ENCODE measurements around the gene FCAR. TPM values are rescaled to one million over a fixed set of nuclear protein-coding genes. Genes with fewer than 3 reads are reported as not detected.

FCAR gene
- total and polyA plus RNA-seq, 12 donors = 0.19 to 1.8 (median 0.67) TPM; not detected in 4

- intact Hi-C loops (cut with DNase I) = no loop called here
- 67 to 72% methylated on average over 3 of the region's 3 CpGs for WGBS, 2 donors
- no peak for DNase-seq
- peaks cover 0 to 31% (median 0%) of the 10 kb centered on the region in 9 donors for H3K4me1 ChIP-seq
- peaks cover 0 to 4% (median 0%) of the 10 kb centered on the region in 11 donors for H3K9me3 ChIP-seq
- H3K4me3 ChIP-seq = no peak overlapping the region
- peaks cover 0 to 11% (median 2%) of the 10 kb centered on the region in 7 donors for H3K27me3 ChIP-seq
- ATAC-seq = no peak
- H3K27ac ChIP-seq = peak overlapping the region in 1 of 10 donors; percentile 14
- no peaks in the 10 kb centered on the region for H3K36me3 ChIP-seq
- TF ChIP-seq, protein P1, sequence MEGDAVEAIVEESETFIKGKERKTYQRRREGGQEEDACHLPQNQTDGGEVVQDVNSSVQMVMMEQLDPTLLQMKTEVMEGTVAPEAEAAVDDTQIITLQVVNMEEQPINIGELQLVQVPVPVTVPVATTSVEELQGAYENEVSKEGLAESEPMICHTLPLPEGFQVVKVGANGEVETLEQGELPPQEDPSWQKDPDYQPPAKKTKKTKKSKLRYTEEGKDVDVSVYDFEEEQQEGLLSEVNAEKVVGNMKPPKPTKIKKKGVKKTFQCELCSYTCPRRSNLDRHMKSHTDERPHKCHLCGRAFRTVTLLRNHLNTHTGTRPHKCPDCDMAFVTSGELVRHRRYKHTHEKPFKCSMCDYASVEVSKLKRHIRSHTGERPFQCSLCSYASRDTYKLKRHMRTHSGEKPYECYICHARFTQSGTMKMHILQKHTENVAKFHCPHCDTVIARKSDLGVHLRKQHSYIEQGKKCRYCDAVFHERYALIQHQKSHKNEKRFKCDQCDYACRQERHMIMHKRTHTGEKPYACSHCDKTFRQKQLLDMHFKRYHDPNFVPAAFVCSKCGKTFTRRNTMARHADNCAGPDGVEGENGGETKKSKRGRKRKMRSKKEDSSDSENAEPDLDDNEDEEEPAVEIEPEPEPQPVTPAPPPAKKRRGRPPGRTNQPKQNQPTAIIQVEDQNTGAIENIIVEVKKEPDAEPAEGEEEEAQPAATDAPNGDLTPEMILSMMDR (IDR thresholded peaks at IDR 0.05) = no peak
These were observed 2.3 kb upstream of the FCAR start for GRCh38 chr19:54871696-54872095.

GRCh38 chr19:54875506-54875905 is 1.5 kb downstream of the FCAR start:
- ATAC-seq (peak in 4 of 8 donors; percentile 20 to 46 (median 26)), DNase-seq (no peak)
- WGBS, 2 donors = 46 to 62% methylated on average over 2 of the region's 2 CpGs
- Histone ChIP-seq H3K4me3 (peak overlapping the region in 1 of 10 donors; percentile 36), H3K9me3 (peaks cover 0 to under 1% (median 0%) of the 10 kb centered on the region in 11 donors), H3K27ac (peak overlapping the region in 1 of 10 donors; percentile 88), H3K36me3 (no peaks in the 10 kb centered on the region), H3K4me1 (peaks cover 0 to 38% (median 0%) of the 10 kb centered on the region in 9 donors), H3K27me3 (peaks cover 0 to 17% (median 4%) of the 10 kb centered on the region in 7 donors)
- intact Hi-C loops (cut with DNase I) = no loop called here
- TF ChIP-seq, protein P1 (IDR thresholded peaks at IDR 0.05) = no peak

DNA sequence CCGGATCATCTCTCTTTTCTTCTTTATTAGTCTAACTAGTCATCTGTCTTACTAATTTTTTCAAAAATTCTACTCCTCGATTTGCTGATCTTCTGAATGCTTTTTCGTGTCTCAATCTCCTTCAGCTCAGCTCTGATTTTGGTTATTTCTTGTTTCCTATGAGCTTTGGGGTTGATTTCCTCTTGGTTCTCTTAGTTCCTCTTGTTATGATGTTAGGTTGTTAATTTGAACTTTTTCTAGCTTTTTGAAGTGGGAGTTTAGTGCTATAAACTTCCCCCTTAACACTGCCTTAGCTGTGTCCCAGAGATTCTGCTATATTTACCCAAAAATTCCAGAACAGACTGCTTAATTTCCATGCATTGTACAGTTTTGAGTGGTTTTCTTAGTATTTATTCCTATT is 3.4 kb downstream of the FCAR start:
- WGBS, 2 donors = 58 to 64% methylated on average over 3 of the region's 3 CpGs
- H3K27me3 ChIP-seq = peaks cover 0 to 37% (median 14%) of the 10 kb centered on the region in 7 donors

DNA sequence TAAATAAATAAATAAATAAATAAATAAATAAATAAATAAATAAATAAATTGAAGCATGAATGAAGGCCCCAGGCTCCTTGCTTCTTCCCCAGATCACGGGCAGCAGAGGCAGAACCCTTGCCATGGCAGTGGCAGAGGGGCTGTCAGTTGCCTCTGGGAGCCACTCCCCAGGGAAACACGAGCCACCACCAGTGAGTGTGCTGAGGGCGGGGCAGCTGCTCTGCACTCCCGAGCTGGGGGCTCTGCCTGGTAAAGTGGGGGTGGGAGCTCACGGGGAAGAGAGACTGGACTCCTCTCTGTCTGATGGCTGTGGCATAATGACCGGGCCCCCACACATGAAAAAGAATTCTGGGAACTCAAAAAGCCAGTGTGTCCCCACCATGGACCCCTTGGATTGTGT is 7.8 kb downstream of the FCAR start:
- TF ChIP-seq, protein P1 (IDR thresholded peaks at IDR 0.05) = no peak
- Histone ChIP-seq H3K4me1 (peaks cover 0 to 9% (median 0%) of the 10 kb centered on the region in 9 donors), H3K9me3 (no peaks in the 10 kb centered on the region), H3K27me3 (peaks cover 0 to 53% (median 28%) of the 10 kb centered on the region in 7 donors), H3K36me3 (no peaks in the 10 kb centered on the region), H3K4me3 (no peak overlapping the region), H3K27ac (no peak overlapping the region)
- DNase-seq = no peak
- ATAC-seq = no peak
- 53 to 64% methylated on average over 6 of the region's 6 CpGs for WGBS, 2 donors
- intact Hi-C loops (cut with DNase I) = no loop called here

More for the DNA sequence above, 3.4 kb downstream of the FCAR start:
- TF ChIP-seq, protein P1 (IDR thresholded peaks at IDR 0.05) = no peak
- H3K36me3 ChIP-seq = no peaks in the 10 kb centered on the region
- no peak for DNase-seq
- no peak for ATAC-seq
- H3K9me3 ChIP-seq = no peaks in the 10 kb centered on the region
- peak overlapping the region in 1 of 10 donors; percentile 58 for H3K27ac ChIP-seq
- peaks cover 0 to 34% (median 0%) of the 10 kb centered on the region in 9 donors for H3K4me1 ChIP-seq
- H3K4me3 ChIP-seq = peak overlapping the region in 1 of 10 donors; percentile 11
- intact Hi-C loops (cut with DNase I) = no loop called here
